Chondrocyte (in vitro differentiated cells): ENCODE measurements around the gene SCAF1. TPM values are rescaled to one million over a fixed set of nuclear protein-coding genes. Genes with fewer than 3 reads are reported as not detected.
A peak's percentile ranks its signal among the peaks of the same experiment; 100 is the strongest.

Source experiments
- DNase-seq: peaks from one replicate; pipeline ENCODE4 v3.0.0; 2021; ENCODE audit warnings: mixed read lengths, low spot score
- H3K27ac Mint-ChIP-seq: one replicate; pipeline ENCODE4 v1.8.0; 2021; ENCODE audit warnings: mild to moderate bottlenecking, moderate library complexity, mixed read lengths; ENCODE audit not compliant: unreplicated experiment
- H3K27me3 Mint-ChIP-seq: 2 replicates; pipeline ENCODE4 v1.8.0; 2021; ENCODE audit warnings: low read depth, mixed read lengths
- H3K36me3 Mint-ChIP-seq: 2 replicates; pipeline ENCODE4 v1.8.0; 2021; ENCODE audit warnings: low read depth, mixed read lengths
- H3K4me1 Mint-ChIP-seq: 2 replicates; pipeline ENCODE4 v1.8.0; 2021; ENCODE audit warnings: low read depth, mild to moderate bottlenecking, mixed read lengths
- H3K4me3 Mint-ChIP-seq: one replicate; pipeline ENCODE4 v1.8.0; 2021; ENCODE audit warnings: mild to moderate bottlenecking, moderate library complexity, mixed read lengths; ENCODE audit not compliant: unreplicated experiment
- H3K9me3 Mint-ChIP-seq: 2 replicates; pipeline ENCODE4 v1.8.0; 2021; ENCODE audit warnings: low read depth, mixed read lengths
- CTCF ChIP-seq: fragments of 200-600 bp; sonication (generic); IDR thresholded peaks from 2 replicates; pipeline ENCODE4 v1.5.0; 2021; ENCODE audit warnings: antibody characterized with exemption, mild to moderate bottlenecking, moderate library complexity
- long read RNA-seq: library from polyadenylated mRNA; stranded (forward); transcript quantifications from one replicate; pipeline ENCODE4 v2.0.0, GENCODE V29; 2021
- total RNA-seq: library from RNA; stranded (reverse); gene quantifications from 3 replicates; pipeline ENCODE4 v1.2.1, GENCODE V29; 2021

Gene SCAF1
- total RNA-seq, result 76.3 to 79.0 TPM (median 77.3 TPM) in 3 replicates
- long read RNA-seq, full-length matches to known transcripts, result 1 of 19 reads
- long read RNA-seq, partial matches to known transcripts, result 17 of 19 reads
- long read RNA-seq, other reads (novel, unspliced or antisense), result 1 of 19 reads

DNA sequence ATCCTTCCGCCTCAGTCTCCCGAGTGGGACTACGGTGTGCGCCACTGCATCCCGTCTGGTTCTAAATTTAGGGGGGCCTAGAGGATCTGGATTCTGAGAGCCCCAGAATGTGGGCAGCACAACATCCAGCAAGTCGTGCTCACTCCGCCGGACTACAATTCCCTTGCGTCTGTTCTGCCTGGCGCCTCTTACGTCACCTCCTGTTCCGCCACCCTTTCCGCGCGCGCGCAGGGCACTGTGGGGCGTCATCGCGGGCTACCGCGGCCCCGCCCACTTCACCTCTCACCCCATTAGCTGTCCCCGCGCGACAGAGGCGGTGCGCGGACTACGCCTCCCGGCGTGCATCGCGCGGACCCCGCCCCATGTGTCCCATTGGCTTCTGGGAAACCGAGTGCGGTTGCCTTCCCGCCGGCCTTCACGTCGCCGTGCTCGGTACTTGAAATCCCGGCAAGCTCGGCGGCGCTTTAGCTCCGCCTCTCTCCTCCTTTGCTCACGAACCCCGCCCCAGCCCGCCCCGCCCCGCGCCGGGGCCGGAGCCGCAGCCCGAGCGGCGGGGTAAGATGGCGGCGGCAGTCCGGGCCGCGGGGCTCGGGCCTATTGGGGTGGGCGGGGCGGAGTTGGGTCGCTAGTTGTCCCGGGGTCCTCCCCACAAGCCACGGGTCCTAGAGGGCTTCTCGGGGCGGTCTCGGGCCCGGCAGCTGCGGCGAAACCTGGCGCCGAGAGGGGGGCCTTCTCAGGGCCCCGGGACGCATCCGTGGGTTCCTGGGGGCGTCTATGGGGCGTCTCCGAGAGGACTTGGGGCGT, at the start of gene SCAF1:
Gene SCAF1, plus strand, starts transcription at position 522 of the 804 bp plus-strand sequence. CDS start 2,818 bp downstream, outside the sequence.
- H3K9me3 Mint-ChIP-seq, result no peaks in the 10 kb centered on the region
- peak; percentile 100 for DNase-seq
- H3K27me3 Mint-ChIP-seq, result no peaks in the 10 kb centered on the region
- H3K36me3 Mint-ChIP-seq, result peaks cover 7% of the 10 kb centered on the region
- peaks cover 66% of the 10 kb centered on the region for H3K4me1 Mint-ChIP-seq
- H3K4me3 Mint-ChIP-seq, result peak within 1 kb of the TSS; percentile 98
- H3K27ac Mint-ChIP-seq, result peak within 1 kb of the TSS; percentile 100
- TF ChIP-seq CTCF, result no peak

- peaks cover 11% of the 10 kb centered on the region for H3K36me3 Mint-ChIP-seq
- H3K4me3 Mint-ChIP-seq, result peak overlapping the region; percentile 83
- no peaks in the 10 kb centered on the region for H3K9me3 Mint-ChIP-seq
- no peaks in the 10 kb centered on the region for H3K27me3 Mint-ChIP-seq
- peak overlapping the region; percentile 94 for H3K27ac Mint-ChIP-seq
- H3K4me1 Mint-ChIP-seq, result peaks cover 25% of the 10 kb centered on the region
- TF ChIP-seq CTCF, result no peak
- DNase-seq, result no peak
These were observed 49.4 kb upstream of the SCAF1 start for GRCh38 chr19:49592486-49593232.

GRCh38 chr19:49593233-49594113, 48.5 kb upstream of the SCAF1 start:
- peak overlapping the region; percentile 83 for H3K4me3 Mint-ChIP-seq
- peaks cover 13% of the 10 kb centered on the region for H3K36me3 Mint-ChIP-seq
- H3K9me3 Mint-ChIP-seq, result no peaks in the 10 kb centered on the region
- no peak for TF ChIP-seq CTCF
- peaks cover 25% of the 10 kb centered on the region for H3K4me1 Mint-ChIP-seq
- peak; percentile 97 for DNase-seq
- no peaks in the 10 kb centered on the region for H3K27me3 Mint-ChIP-seq
- H3K27ac Mint-ChIP-seq, result peak overlapping the region; percentile 94

- Mint-ChIP-seq H3K4me1 (peaks cover 25% of the 10 kb centered on the region), H3K4me3 (peak overlapping the region; percentile 83), H3K36me3 (peaks cover 15% of the 10 kb centered on the region), H3K27me3 (no peaks in the 10 kb centered on the region), H3K27ac (peak overlapping the region; percentile 94), H3K9me3 (no peaks in the 10 kb centered on the region)
- no peak for DNase-seq
- TF ChIP-seq CTCF, result no peak
These were observed 47.6 kb upstream of the SCAF1 start for GRCh38 chr19:49594157-49594992.
